GM18511 (cell line): ENCODE measurements around the gene CHTF8.
"Not testable (repeated sequence)": the region's sequence is repeated elsewhere in the genome, so short reads cannot be mapped to it uniquely, and the experiment has no call there.

Experiments
- ATAC-seq: cut with Tn5 transposase; IDR thresholded peaks from one replicate; pipeline ENCODE4 v1.9.1; 2021; ENCODE audit warnings: mild to moderate bottlenecking, moderate library complexity; ENCODE audit not compliant: unreplicated experiment

Gene CHTF8, protein sequence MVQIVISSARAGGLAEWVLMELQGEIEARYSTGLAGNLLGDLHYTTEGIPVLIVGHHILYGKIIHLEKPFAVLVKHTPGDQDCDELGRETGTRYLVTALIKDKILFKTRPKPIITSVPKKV

DNA sequence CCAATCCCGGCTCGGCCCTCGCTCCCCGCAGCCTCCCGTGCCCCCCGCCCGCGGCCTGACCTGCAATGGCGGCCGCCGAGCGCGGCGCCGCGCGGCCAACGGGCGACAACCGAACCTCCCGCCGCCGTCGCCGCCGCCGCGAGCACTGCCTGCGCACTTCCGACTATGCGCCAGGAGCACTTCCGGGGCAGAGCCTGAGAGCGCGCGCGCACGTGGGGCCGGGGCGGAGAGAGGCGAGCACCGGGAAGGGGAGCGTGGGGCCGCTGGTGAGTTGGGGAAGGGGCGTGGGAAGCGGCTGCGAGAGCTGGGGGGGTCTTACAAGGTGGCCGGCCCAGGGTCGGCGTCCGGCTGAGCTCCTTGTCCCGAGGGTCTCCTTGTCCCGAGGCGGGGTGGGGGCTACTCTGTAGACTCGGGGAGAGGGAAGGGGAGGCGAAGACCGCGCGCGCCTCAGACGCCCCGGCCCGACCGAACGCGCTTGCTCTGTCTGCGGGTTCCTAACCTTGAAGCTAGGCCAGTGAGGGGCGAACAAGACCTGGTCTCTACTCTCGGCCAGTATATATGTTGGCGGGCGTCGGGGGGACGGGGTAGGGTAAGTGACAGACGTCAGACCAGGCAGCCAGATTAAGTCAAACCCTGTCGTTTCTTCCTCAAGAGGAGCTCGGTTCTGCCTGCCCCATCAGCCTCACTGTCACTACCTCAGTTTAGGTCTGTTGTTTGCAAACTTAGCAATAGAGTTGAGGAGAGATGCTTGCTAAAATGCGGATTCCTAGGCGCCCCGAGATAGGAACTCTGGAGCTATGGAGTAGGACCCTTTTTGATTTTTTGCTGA is at the start of gene CHTF8, which contains the start of gene UTP4:
Gene CHTF8, minus strand, starts transcription at position 165 of the 829 bp plus-strand sequence. CDS start 11,130 bp downstream, outside the sequence.
Gene UTP4, plus strand, starts transcription at position 226 of the 829 bp plus-strand sequence. CDS start 811 bp downstream, outside the sequence.
- peak; percentile 90 for ATAC-seq

DNA sequence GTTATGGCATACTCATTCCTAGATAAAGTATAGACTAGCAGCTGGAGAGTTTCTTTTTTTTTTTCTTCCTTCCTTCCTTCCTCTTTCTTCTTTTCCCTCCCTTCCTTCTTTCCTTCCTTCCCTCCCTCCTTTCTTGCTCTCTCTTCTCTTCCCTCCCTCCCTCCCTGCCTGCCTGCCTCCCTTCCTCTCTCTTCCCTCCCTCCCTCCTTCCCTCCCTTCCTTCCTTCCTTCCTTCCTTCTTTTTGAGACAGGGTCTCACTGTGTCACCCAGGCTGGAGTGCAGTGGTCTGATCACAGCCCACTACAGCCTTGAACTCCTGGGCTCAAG is 47.6 kb upstream of the CHTF8 start:
- no peak for ATAC-seq

DNA sequence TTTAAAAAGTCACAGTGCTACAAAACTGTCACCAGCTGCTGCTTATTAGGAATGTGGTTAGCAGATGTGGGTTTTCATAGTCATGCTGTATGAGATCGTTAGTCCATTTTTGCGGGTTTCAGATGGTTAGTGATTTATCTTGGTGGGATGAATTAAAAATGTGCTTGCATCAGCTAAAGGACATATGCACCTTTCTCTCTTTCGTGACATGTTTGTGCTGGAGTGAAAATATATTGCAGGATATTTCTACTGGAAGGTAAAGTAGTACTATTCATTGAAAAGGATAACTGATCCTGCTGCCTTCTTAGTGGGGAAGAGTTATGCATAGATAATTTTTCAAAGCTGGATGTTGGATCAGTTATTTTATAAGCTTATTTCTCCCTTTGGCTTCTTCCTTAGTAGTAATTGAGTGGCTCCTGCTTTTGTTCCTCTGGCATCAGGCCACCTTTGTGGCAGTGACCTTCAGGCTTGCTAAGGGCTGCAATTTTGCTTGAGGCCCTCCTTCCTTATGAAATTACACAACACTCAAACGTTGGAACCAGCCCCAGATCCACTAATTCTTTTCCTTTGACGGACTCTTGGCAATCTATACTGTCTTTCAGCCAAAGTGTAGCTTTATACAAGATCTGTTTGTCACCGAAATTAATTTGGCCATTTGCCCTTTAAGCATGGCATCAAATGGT is 47.1 kb upstream of the CHTF8 start:
- no peak for ATAC-seq

DNA sequence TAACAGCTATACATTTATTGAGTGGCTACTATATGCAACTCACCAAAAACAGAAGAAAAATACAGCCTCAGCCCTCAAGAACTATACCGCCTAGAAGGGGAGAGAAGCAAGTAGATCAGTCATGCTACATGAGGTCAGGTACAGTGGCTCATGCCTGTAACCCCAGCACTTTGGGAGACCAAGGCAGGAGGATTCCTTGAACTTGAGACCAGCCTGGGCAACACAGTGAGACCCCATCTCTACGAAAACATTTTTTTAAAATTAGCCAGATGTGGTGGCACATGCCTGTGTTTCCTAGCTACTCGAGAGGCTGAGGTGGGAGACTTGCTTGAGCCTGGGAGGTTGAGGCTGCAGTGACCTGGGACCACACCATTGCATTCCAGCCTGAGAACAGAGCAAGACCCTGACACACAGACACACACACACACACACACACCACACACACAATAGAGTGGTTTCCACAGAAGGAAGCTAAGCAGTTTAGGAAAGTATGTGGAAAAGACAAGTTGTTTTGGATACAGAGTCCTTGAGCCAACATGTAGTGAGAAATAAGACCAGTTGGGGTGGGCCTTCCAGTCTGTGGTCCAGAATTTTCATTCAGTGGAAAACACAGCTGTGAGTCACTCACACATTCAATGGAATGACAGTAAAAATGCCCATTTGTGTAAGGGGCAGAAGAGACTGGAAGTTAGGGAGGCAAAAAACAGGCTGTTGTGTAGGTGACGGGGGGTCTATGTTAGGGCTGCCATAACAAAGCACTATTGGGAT is 43.8 kb upstream of the CHTF8 start:
- no peak for ATAC-seq

DNA sequence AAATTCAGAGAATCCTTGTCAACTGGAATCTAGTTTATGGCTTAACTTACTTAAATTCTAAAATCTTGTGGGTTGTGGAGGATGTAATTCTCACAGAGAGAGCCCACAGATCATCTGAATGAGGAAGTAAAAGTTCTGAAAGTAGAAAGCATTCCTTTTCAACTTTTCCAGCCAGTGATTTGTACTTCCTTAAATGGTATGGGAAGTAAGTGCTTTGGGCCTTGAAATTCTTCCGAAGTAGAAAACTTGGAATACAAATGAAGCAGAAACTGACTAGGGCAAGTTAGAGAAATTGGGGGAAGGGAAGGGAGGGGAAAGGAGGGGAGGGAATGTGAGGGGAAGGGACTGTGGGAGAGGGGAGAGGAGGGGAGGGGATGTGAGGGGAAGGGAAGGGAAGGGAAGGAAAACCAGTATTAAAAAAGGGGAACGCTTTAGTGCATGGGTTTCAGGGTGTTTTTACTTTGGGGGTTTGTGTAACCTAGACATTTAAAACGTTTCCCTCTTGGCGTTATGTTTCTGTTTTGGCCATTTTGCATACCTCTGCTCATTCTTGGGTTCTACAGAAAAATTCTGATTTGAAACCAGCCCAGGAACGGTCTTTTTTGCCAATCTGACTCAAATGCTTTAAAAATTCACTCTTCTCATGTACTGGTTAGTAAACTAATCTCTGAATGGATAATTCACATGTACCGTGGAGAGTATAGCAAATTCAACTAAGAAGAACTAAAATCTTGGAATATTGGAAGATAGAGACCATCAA is 39.1 kb upstream of the CHTF8 start:
- no peak for ATAC-seq

DNA sequence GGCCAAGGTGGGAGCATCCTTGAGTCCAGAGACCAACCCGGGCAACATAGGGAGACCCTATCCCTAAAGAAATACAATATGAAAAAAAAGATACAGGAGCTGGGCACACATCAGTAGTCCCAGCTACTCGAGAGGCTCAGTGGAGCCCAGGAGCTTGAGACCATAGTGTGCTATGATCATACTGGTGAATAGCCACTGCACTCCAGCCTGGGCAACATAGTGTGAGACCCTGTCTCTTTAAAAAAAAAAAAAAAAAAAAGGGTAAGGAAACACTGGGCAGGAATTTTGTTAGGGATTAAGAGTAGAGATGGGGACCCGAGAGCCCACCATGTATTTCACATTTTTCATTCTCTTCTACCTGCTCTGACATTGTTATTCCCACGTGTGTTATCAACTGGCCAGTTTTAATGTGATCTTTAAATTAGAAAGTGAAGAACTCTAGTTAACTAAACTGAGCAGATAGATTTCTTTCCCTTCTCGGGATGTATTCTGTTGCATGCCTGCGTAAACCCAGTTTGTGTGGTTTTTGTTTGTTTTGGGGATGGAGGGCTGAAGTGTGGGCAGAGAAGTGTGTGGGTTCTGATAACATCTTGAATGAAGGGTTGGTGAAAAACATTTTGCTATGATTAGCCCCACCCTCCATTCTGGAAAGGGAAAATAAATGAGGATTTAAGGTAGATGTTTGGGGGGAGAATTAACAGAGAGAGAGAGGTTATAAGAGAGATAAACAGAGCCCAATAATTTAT is 37.4 kb upstream of the CHTF8 start:
- ATAC-seq, result no peak

DNA sequence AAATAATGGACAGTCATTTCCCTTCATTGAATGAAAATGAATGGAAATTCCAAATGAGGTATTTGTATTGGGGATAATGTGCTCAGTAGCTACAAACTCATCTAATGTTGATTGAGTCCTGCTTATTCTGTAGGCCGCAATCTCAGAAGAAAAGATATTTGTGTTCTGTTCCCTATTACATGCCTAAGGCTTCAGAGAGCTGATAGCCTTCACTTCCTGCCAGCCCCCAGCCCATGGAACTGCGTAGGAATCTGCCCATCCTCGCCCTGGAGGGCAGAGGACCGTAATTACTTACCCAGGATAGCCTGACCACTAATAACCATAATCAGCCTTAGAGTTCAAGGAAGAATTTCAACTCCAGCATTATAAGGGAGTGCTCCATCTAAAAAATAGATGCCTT is 36.7 kb upstream of the CHTF8 start:
- ATAC-seq, result no peak

DNA sequence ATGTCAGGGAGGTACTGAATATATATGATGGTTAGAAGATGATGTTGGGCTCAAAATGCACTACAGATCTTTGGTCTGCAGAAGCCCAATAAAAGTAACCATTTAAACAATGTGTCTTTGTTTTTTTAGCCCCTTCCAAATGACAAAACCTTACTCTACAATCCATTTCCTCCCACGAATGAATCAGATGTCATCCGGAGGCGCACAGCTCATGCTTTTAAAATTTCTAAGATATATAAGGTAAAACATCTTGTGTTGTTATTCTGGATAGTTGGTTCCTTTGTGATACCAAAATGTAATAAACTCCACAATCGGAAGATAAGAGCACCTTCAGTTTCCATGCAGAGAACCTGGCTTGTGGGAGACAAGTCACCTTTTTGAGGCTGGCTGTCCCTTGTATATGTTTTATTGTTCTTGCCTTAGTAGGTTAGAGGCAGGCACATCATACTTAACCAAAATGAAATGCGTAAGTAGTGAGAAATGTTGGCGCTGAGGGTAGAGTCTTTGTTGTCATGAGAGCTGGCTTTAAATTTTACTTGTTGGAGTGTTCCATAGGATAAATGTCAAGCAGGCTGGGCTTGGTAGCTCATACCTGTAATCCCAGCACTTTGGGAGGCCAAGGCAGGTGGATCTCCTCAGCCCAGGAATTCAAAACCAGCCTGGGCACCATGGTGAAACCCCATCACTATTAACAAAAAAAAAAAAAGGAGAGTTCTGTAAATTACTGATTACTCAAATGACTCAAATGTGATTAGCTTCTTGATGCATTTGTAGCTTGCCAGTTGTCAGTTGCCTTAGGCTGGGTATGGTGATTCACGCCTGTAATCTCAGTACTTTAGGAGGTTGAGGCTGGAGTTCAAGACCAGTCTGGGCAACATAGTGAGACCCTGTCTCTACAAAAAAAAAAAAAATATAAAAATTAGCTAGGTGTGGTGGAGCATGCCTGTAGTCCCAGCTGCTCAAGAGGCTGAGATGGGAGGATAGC is 34.9 kb upstream of the CHTF8 start:
- no peak for ATAC-seq

DNA sequence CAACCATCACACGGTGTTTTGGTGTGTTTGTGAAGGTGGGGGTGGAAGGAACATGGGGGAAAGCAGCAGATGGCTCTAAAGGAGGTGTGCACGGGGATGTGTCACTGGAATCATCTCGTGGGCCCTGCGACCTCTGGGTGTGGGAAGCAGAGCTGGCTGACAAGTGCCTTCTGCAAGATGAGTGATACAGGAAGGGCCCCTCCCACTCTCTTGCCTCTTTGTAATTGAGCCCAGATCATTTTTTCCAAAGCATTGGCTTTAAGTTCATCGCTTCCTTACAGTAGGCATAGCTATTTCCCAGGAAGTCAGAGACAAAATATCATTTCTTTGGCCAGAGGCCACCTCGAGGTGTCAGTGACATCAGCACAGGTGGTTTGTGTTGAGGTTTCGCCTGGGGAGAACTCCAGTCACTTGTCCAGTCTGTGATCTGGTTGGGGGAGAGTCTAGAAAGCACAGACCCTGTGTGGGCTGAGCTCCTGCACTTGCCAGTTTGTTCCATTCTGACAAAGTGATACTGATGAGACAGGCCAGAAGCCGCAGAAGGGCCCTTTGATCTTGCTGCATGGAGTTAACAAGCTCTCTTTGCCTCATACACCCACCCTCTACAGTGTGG is 33.9 kb upstream of the CHTF8 start:
- no peak for ATAC-seq

DNA sequence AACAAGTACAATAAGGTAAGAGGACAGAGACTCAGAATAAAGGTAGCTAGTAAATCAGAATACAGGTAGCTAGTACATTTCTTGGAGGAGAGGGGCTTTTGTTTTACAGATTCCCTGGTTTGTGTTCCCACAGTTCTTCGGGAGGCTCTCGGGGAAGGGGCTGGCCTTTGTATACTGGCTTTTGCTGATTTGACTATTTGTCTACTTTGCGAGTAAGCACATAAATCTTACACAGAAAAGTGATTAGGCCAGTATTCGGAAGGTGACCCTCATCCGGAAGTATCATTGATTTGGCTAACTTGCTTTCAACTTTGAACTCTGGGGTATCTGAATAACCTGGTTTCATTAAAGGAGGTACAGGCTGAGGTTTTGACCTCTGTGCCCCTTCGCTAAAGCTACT is 33.2 kb upstream of the CHTF8 start:
- no peak for ATAC-seq

DNA sequence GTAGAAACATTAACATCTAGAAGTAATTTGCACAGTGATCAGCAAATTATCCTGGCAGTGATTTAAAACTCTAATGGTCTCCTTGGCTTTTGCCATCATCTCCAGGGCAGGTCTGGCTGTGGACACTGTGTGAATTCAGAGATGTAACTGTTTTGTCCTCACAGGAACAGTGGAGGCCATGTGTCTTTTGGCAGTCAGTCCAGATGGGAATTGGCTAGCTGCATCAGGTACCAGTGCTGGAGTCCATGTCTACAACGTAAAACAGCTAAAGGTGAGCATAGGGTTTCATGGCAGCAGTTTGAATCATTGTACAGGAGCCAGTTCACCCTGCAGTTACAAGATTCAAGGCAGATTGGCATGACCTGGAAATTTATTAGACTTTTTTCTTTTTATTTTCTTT is 27.8 kb upstream of the CHTF8 start:
- ATAC-seq, result no peak

DNA sequence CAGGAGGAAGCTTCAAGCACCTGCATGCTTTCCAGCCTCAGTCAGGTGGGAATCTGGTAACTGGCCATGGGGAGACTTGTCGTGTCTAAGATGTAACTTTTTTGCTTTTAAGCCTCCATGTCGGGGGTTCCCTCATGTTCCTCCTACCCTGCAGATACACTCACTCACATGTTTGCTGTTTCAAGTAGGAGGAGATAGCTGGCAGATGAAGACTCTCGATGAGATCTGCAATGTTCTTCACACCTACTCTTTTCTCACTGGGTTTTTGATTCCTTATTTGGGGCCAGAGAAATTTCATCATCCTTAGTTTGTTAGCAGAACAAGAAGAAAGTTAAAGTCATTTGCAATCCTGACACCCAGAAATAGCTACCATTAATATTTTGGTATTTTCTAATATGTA is 24.8 kb upstream of the CHTF8 start:
- ATAC-seq, result no peak

DNA sequence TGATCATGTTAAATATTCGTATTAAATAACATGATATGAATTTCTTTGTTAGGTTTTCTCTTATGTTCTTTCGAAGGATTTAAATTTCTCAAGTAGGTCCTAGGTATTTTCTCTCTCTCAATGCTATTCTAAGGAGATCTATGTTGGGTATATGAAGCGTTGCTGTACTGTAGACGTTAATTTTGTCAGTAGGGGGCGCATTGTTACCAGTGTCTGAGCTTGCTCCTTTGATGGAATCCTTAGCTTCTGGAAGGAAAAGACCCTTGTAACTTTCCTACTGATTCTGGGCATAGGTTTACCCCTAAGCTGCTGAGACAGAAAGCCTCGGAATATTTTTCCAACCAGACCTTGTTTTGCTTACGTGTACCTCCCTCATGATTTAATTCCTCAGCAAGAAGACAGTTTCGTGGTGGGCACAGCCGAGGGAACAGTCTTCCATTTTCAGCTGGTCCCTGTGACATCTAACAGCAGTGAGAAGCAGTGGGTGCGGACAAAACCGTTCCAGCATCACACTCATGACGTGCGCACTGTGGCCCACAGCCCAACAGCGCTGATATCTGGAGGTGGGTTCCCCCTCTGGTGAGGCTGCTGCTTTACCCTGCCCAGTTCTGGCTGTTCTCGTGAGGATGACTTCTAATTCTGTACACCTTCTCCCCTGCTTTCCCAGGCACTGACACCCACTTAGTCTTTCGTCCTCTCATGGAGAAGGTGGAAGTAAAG is 17.9 kb upstream of the CHTF8 start:
- ATAC-seq, result no peak

DNA sequence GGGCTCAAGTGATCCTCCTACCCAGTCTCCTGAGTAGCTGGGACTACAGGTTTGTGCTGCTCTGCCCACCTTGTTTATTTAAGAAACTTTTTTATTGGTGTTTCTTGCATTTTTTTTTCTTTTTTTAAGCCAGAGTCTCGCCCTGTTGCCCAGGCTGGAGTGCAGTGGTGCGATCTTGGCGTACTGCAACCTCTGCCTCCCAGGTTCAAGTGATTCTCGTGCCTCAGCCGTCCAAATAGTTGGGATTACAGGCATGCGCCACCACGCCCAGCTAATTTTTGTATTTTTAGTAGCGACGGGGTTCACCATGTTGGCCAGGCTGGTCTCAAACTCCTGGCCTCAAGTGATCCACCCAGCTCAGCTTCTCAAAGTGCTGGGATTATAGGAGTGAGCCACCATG is 17.2 kb upstream of the CHTF8 start:
- ATAC-seq, result not testable (repeated sequence)

DNA sequence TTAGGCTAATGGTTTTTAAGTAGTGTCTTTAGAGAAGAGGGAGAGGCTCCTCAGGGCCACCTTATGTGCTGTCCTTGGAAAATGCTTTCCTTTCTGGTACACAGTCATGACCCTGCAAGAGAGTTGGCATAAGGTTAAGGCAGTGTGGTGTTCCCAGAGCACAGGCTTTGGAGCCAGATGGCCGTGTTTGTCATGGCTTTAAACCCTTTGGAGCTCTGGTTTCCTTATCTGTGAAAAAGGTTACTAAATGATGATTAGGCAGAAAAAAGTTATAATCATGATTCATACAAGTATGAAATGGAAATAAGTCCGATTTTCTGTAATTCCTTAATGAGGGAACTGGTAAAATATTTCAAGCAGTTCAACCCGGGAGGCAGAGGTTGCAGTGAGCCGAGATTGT is 13.3 kb upstream of the CHTF8 start:
- no peak for ATAC-seq

DNA sequence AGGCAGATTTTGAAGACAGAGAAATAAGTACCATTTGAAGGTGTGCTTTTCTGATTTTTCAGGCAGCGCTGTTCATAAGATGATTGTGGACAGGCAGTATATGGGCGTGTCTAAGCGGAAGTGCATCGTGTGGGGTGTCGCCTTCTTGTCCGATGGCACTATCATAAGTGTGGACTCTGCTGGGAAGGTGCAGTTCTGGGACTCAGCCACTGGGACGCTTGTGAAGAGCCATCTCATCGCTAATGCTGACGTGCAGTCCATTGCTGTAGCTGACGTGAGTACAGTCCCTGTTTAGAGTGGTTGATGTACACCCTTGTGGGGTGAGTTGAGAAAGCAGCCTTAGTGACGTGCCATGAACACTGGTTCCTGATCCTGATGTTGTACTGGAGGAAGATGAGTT is 10.7 kb upstream of the CHTF8 start:
- ATAC-seq, result no peak

DNA sequence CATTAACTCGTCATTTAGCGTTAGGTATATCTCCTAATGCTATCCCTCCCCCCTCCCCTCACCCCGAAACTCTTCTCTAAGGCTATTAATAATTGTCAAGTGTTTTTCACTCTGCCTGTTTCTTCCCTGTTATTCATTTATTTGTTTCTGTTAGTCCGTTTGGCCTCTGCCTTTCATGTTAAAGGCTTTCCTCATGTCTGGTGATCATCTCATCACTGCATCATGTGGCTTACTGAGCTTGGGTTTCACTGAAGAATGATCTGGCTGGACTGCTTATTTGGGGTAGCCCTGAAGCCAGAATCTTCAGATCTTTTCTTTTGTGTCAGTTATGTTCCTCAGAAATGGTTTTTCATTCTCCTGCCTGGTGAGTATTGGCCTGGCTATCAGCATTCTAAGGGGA is 9.5 kb upstream of the CHTF8 start:
- ATAC-seq, result no peak

DNA sequence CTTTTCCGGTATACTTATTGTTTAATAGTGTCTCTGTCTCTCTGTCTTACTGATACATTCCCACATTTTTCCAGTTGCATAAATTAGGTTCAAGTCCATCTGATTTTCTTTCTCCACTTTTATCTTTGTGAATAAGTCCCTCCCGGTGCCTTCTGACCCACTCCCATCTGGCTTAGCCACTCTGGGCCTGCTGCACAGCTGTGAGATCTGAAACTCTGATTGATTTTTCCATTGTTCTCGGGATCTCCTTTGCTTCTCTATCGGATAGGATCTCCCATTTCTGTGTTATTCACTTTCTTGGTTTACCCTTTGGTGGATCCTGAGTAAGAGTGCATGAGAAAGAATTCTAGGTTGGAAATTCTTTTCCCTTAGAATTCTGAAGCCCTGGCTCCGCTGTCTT is 8.6 kb upstream of the CHTF8 start:
- ATAC-seq, result no peak
